Activated naive CD4-positive, alpha-beta T cell treated with Interleukin-2 at 50 U/mL for 16 hours (primary cell): ENCODE measurements around the gene LRRC27.
A peak's percentile ranks its signal among the peaks of the same experiment; 100 is the strongest.
"Not testable (repeated sequence)": the region's sequence is repeated elsewhere in the genome, so short reads cannot be mapped to it uniquely, and the experiment has no call there.

Source experiments
- DNase-seq: peaks from one replicate; pipeline ENCODE4 v3.0.0-alpha.2; 2020

LRRC27 gene

GRCh38 chr10:132331601-132332432 lies at the start of gene LRRC27:
Gene LRRC27, plus strand, starts transcription at chr10:132332193. Its CDS starts 1,332 bp downstream, at chr10:132333525.
- peak; percentile 99 for DNase-seq

- no peak for DNase-seq
Measured at GRCh38 chr10:132282667-132283603, 49.1 kb upstream of the LRRC27 start.

GRCh38 chr10:132283604-132284382 lies 48.2 kb upstream of the LRRC27 start:
- no peak for DNase-seq

GRCh38 chr10:132289439-132289838 lies 42.6 kb upstream of the LRRC27 start:
- DNase-seq = no peak

GRCh38 chr10:132290631-132291030 lies 41.4 kb upstream of the LRRC27 start:
- no peak for DNase-seq

- DNase-seq = no peak
Measured at GRCh38 chr10:132291826-132292225, 40.2 kb upstream of the LRRC27 start.

GRCh38 chr10:132292287-132293200 lies 39.4 kb upstream of the LRRC27 start:
- no peak for DNase-seq

- DNase-seq = no peak
Measured at GRCh38 chr10:132293201-132293812, 38.7 kb upstream of the LRRC27 start.

GRCh38 chr10:132293813-132294520 lies 38.0 kb upstream of the LRRC27 start:
- no peak for DNase-seq

GRCh38 chr10:132294561-132295318 lies 37.3 kb upstream of the LRRC27 start:
- DNase-seq = no peak

- DNase-seq = not testable (repeated sequence)
Measured at GRCh38 chr10:132295481-132295880, 36.5 kb upstream of the LRRC27 start.

- no peak for DNase-seq
Measured at GRCh38 chr10:132296666-132297443, 35.1 kb upstream of the LRRC27 start.

GRCh38 chr10:132297526-132297925 lies 34.5 kb upstream of the LRRC27 start:
- DNase-seq = no peak

- DNase-seq = no peak
Measured at GRCh38 chr10:132298038-132298881, 33.7 kb upstream of the LRRC27 start.

GRCh38 chr10:132299371-132300336 lies 32.3 kb upstream of the LRRC27 start:
- DNase-seq = no peak

- no peak for DNase-seq
Measured at GRCh38 chr10:132300582-132300981, 31.4 kb upstream of the LRRC27 start.
